Activated effector memory CD4-positive, alpha-beta T cell treated with Interleukin-2 at 50 U/mL for 16 hours (primary cell): ENCODE measurements around the gene MRPL12.
A peak's percentile ranks its signal among the peaks of the same experiment; 100 is the strongest.
"Not testable (repeated sequence)": the region's sequence is repeated elsewhere in the genome, so short reads cannot be mapped to it uniquely, and the experiment has no call there.

Experiments
- DNase-seq: peaks from one replicate; pipeline ENCODE4 v3.0.0-alpha.2; 2020

MRPL12 gene

GRCh38 chr17:81717766-81718089 is 14.6 kb downstream of the MRPL12 start:
- no peak for DNase-seq

- DNase-seq, result no peak
Observed at GRCh38 chr17:81719410-81720266, 16.5 kb downstream of the MRPL12 start.

- no peak for DNase-seq
Observed at GRCh38 chr17:81720267-81721071, 17.3 kb downstream of the MRPL12 start.

GRCh38 chr17:81722184-81723120 is 19.3 kb downstream of the MRPL12 start:
- no peak for DNase-seq

- no peak for DNase-seq
Observed at GRCh38 chr17:81723651-81724209, 20.6 kb downstream of the MRPL12 start.

GRCh38 chr17:81725439-81725838 is 22.3 kb downstream of the MRPL12 start:
- no peak for DNase-seq

GRCh38 chr17:81726004-81726403 is 22.8 kb downstream of the MRPL12 start:
- no peak for DNase-seq

- DNase-seq, result no peak
Observed at GRCh38 chr17:81727324-81728031, 24.3 kb downstream of the MRPL12 start.

GRCh38 chr17:81733507-81734404 is 30.6 kb downstream of the MRPL12 start:
- peak; percentile 40 for DNase-seq

- DNase-seq, result no peak
Observed at GRCh38 chr17:81734405-81735263, 31.5 kb downstream of the MRPL12 start.

GRCh38 chr17:81735264-81736102 is 32.3 kb downstream of the MRPL12 start:
- DNase-seq, result no peak

GRCh38 chr17:81737947-81738800 is 35.0 kb downstream of the MRPL12 start:
- no peak for DNase-seq

GRCh38 chr17:81738801-81739393 is 35.7 kb downstream of the MRPL12 start:
- no peak for DNase-seq

- DNase-seq, result not testable (repeated sequence)
Observed at GRCh38 chr17:81739593-81739992, 36.4 kb downstream of the MRPL12 start.

- DNase-seq, result no peak
Observed at GRCh38 chr17:81740395-81740961, 37.3 kb downstream of the MRPL12 start.

GRCh38 chr17:81741049-81741593 is 38.0 kb downstream of the MRPL12 start:
- DNase-seq, result no peak
